Left ventricle myocardium inferior (tissue), 1 donor: ENCODE measurements around the gene DBT. TPM values are rescaled to one million over a fixed set of nuclear protein-coding genes. Genes with fewer than 3 reads are reported as not detected.

ENCODE experiments used
- DNase-seq: peaks from one replicate; pipeline ENCODE4 v3.0.0-alpha.2; 2020
- H3K27ac ChIP-seq: fragments of 200-600 bp; replicated peaks from 2 replicates; pipeline ENCODE4 v1.8.0; 2021
- H3K27me3 ChIP-seq: fragments of 200-600 bp; 2 replicates; pipeline ENCODE4 v1.8.0; 2021; ENCODE audit warnings: low read depth
- H3K36me3 ChIP-seq: fragments of 200-600 bp; 2 replicates; pipeline ENCODE4 v1.8.0; 2021
- H3K4me1 ChIP-seq: fragments of 200-600 bp; 2 replicates; pipeline ENCODE4 v1.8.0; 2021
- H3K4me3 ChIP-seq: fragments of 200-600 bp; 2 replicates; pipeline ENCODE4 v1.8.0; 2021; ENCODE audit warnings: mild to moderate bottlenecking, moderate library complexity
- H3K9me3 ChIP-seq: fragments of 200-600 bp; replicated peaks from 2 replicates; pipeline ENCODE4 v1.8.0; 2021
- CTCF ChIP-seq: fragments of 200-600 bp; IDR thresholded peaks from 2 replicates; pipeline ENCODE4 v1.8.0; 2021; ENCODE audit warnings: antibody characterized with exemption, mild to moderate bottlenecking, borderline replicate concordance
- intact Hi-C: fragments of 100-400 bp; cut with micrococcal nuclease; formaldehyde crosslinking; loops from one replicate; pipeline ENCODE4 v1.11.0; 2022
- total RNA-seq: library from RNA; stranded (reverse); fragmentation: NEBNext Ultra II Directional; extraction: Animal tissue kit (Norgen Biotek cat#: 25700); gene quantifications from one replicate; pipeline ENCODE4 v1.2.1, GENCODE V29; 2021
- donor health status: DM: no; HTN: yes; CAD: no; lungs with severe emphysema.

DBT gene
- total RNA-seq, 1 donor from 2014 or later: 38.8 TPM

GRCh38 chr1:100232156-100232555 is 17.5 kb downstream of the DBT start:
- H3K4me3 ChIP-seq: no peak overlapping the region
- TF ChIP-seq CTCF: no peak
- H3K4me1 ChIP-seq: peaks cover 4% of the 10 kb centered on the region
- intact Hi-C loops: no loop called here
- DNase-seq: no peak
- H3K27ac ChIP-seq: no peak overlapping the region
- no peaks in the 10 kb centered on the region for H3K9me3 ChIP-seq
- peaks cover 59% of the 10 kb centered on the region for H3K36me3 ChIP-seq
- no peaks in the 10 kb centered on the region for H3K27me3 ChIP-seq

GRCh38 chr1:100231721-100232120 is 17.9 kb downstream of the DBT start:
- Histone ChIP-seq H3K27me3 (no peaks in the 10 kb centered on the region), H3K4me1 (peaks cover 4% of the 10 kb centered on the region), H3K4me3 (no peak overlapping the region), H3K9me3 (no peaks in the 10 kb centered on the region), H3K27ac (no peak overlapping the region), H3K36me3 (peaks cover 59% of the 10 kb centered on the region)
- intact Hi-C loops: no loop called here
- DNase-seq: no peak
- TF ChIP-seq CTCF: no peak

GRCh38 chr1:100230765-100231164 is 18.9 kb downstream of the DBT start:
- Histone ChIP-seq H3K4me1 (peaks cover 4% of the 10 kb centered on the region), H3K4me3 (no peak overlapping the region), H3K36me3 (peaks cover 62% of the 10 kb centered on the region), H3K9me3 (no peaks in the 10 kb centered on the region), H3K27me3 (no peaks in the 10 kb centered on the region), H3K27ac (no peak overlapping the region)
- no peak for DNase-seq
- no peak for TF ChIP-seq CTCF
- intact Hi-C loops: no loop called here

GRCh38 chr1:100229681-100230443 is 19.8 kb downstream of the DBT start:
- H3K36me3 ChIP-seq: peaks cover 60% of the 10 kb centered on the region
- H3K27me3 ChIP-seq: no peaks in the 10 kb centered on the region
- DNase-seq: no peak
- H3K27ac ChIP-seq: no peak overlapping the region
- no peak overlapping the region for H3K4me3 ChIP-seq
- TF ChIP-seq CTCF: no peak
- no peaks in the 10 kb centered on the region for H3K9me3 ChIP-seq
- peaks cover 4% of the 10 kb centered on the region for H3K4me1 ChIP-seq
- intact Hi-C loops: no loop called here

GRCh38 chr1:100222428-100222827 is 27.2 kb downstream of the DBT start:
- TF ChIP-seq CTCF: no peak
- no peak overlapping the region for H3K27ac ChIP-seq
- peaks cover 28% of the 10 kb centered on the region for H3K36me3 ChIP-seq
- DNase-seq: no peak
- intact Hi-C loops: no loop called here
- no peak overlapping the region for H3K4me3 ChIP-seq
- no peaks in the 10 kb centered on the region for H3K27me3 ChIP-seq
- no peaks in the 10 kb centered on the region for H3K9me3 ChIP-seq
- H3K4me1 ChIP-seq: peaks cover 12% of the 10 kb centered on the region
